COLO829 (cell line): ENCODE measurements around the gene RFC3.
"Not testable (repeated sequence)": the region's sequence is repeated elsewhere in the genome, so short reads cannot be mapped to it uniquely, and the experiment has no call there.

Experiments
- DNase-seq: peaks from one replicate; pipeline ENCODE4 v3.0.0; 2012; ENCODE audit warnings: low spot score

Gene RFC3

GRCh38 chr13:33806470-33807248 is 11.3 kb upstream of the RFC3 start:
- no peak for DNase-seq

- DNase-seq: not testable (repeated sequence)
These were observed 5.1 kb upstream of the RFC3 start for GRCh38 chr13:33812829-33813228.

GRCh38 chr13:33815011-33815550 is 2.9 kb upstream of the RFC3 start:
- no peak for DNase-seq

- no peak for DNase-seq
These were observed 1.0 kb upstream of the RFC3 start for GRCh38 chr13:33816912-33817311.

GRCh38 chr13:33817513-33817900 is 442 bp upstream of the RFC3 start:
- DNase-seq: no peak

GRCh38 chr13:33825083-33825482 is 7.1 kb downstream of the RFC3 start:
- no peak for DNase-seq

- no peak for DNase-seq
These were observed 9.2 kb downstream of the RFC3 start for GRCh38 chr13:33827139-33827538.

- DNase-seq: no peak
These were observed 10.6 kb downstream of the RFC3 start for GRCh38 chr13:33828431-33829129.

GRCh38 chr13:33832872-33833271 is 14.9 kb downstream of the RFC3 start:
- DNase-seq: no peak

- DNase-seq: no peak
These were observed 20.7 kb downstream of the RFC3 start for GRCh38 chr13:33838647-33839046.

- no peak for DNase-seq
These were observed 22.5 kb downstream of the RFC3 start for GRCh38 chr13:33840402-33840801.

- DNase-seq: no peak
These were observed 24.3 kb downstream of the RFC3 start for GRCh38 chr13:33842207-33842606.

- no peak for DNase-seq
These were observed 25.0 kb downstream of the RFC3 start for GRCh38 chr13:33842986-33843385.

GRCh38 chr13:33845572-33846302 is 27.8 kb downstream of the RFC3 start:
- DNase-seq: no peak

GRCh38 chr13:33846303-33847062 is 28.5 kb downstream of the RFC3 start:
- no peak for DNase-seq

GRCh38 chr13:33849211-33849610 is 31.3 kb downstream of the RFC3 start:
- DNase-seq: no peak

GRCh38 chr13:33855371-33855895 is 37.5 kb downstream of the RFC3 start:
- DNase-seq: no peak

- DNase-seq: no peak
These were observed 41.8 kb downstream of the RFC3 start for GRCh38 chr13:33859691-33860303.

- no peak for DNase-seq
These were observed 42.6 kb downstream of the RFC3 start for GRCh38 chr13:33860526-33860925.

GRCh38 chr13:33862016-33862415 is 44.1 kb downstream of the RFC3 start:
- no peak for DNase-seq

GRCh38 chr13:33863188-33863789 is 45.3 kb downstream of the RFC3 start:
- DNase-seq: no peak
